HFF-Myc (cell line): Measurements from ENCODE around the gene GALM.

ENCODE experiments used
- DNase-seq: peaks from one replicate; pipeline ENCODE4 v3.0.0-alpha.2; 2011; ENCODE audit warnings: low read depth; ENCODE audit errors: extremely low read depth
- H3K4me3 ChIP-seq: replicated peaks from 2 replicates; pipeline ENCODE4 v1.5.1; 2011; ENCODE audit warnings: low read depth, mild to moderate bottlenecking, control low read depth, low read length
- CTCF ChIP-seq: IDR thresholded peaks from 2 replicates; pipeline ENCODE4 v1.5.1; 2012; ENCODE audit warnings: mild to moderate bottlenecking, low read depth, low read length, control low read depth; ENCODE audit errors: missing control alignments

GALM gene

GRCh38 chr2:38722271-38723061 is 56.6 kb downstream of the GALM start:
- no peak overlapping the region for H3K4me3 ChIP-seq
- no peak for DNase-seq
- no peak for TF ChIP-seq CTCF

GRCh38 chr2:38723173-38723572 is 57.3 kb downstream of the GALM start:
- DNase-seq = no peak
- no peak for TF ChIP-seq CTCF
- no peak overlapping the region for H3K4me3 ChIP-seq

GRCh38 chr2:38727661-38728060 is 61.7 kb downstream of the GALM start:
- TF ChIP-seq CTCF = no peak
- no peak for DNase-seq
- no peak overlapping the region for H3K4me3 ChIP-seq

- no peak for TF ChIP-seq CTCF
- no peak for DNase-seq
- no peak overlapping the region for H3K4me3 ChIP-seq
Measured at GRCh38 chr2:38728694-38729093, 62.8 kb downstream of the GALM start.

- no peak overlapping the region for H3K4me3 ChIP-seq
- no peak for TF ChIP-seq CTCF
- DNase-seq = no peak
Measured at GRCh38 chr2:38731090-38731489, 65.2 kb downstream of the GALM start.

- no peak for TF ChIP-seq CTCF
- H3K4me3 ChIP-seq = no peak overlapping the region
- DNase-seq = no peak
Measured at GRCh38 chr2:38731684-38732221, 65.8 kb downstream of the GALM start.
